Measurements from ENCODE around the gene TMED10.

- no peak for TF ChIP-seq CTCF (IDR thresholded peaks at IDR 0.05)
- TF ChIP-seq POLR2A (IDR thresholded peaks at IDR 0.05) = no peak
Measured at GRCh38 chr14:75109877-75110276, 66.5 kb downstream of the TMED10 start.

All from prostate gland (tissue), 2 donors.